Endothelial cell of umbilical vein (primary cell): ENCODE results near the gene PZP. TPM values are rescaled to one million over a fixed set of nuclear protein-coding genes. Genes with fewer than 3 reads are reported as not detected.
A peak's percentile ranks its signal among the peaks of the same experiment; 100 is the strongest.

ENCODE experiments used
- BruUV-seq: library from RNA; stranded (reverse); fragments of 400-500 nt; replicated peaks from 2 replicates; lab custom pipeline; 2021; lab: Mats Ljungman, UMichigan
- CTCF ChIA-PET: fragments of 300-600, 350-600 bp; sonication (Branson Sonifier 250); formaldehyde crosslinking; loops from one replicate; lab custom pipeline; 2021; ENCODE audit warnings: antibody characterized with exemption, inconsistent platforms; lab: Charles Lee
- POLR2A ChIA-PET: fragments of 300-600, 350-600 bp; sonication (Branson Sonifier 250); formaldehyde crosslinking; loops from one replicate; lab custom pipeline; 2021; ENCODE audit warnings: antibody characterized with exemption, inconsistent platforms; lab: Charles Lee
- DNase-seq: peaks from one replicate; pipeline ENCODE4 v3.0.0-alpha.2; 2011; ENCODE audit warnings: low read depth, low spot score
- FAIRE-seq: peaks from 2 replicates; lab custom pipeline; 2011; peaks lifted over from hg19 to GRCh38; lab: Jason Lieb, UNC
- H2AFZ ChIP-seq: 2 replicates; pipeline ENCODE4 v1.6.0; 2012; ENCODE audit warnings: low read depth, low read length, control low read depth, inconsistent platforms
- H3K27ac ChIP-seq: 2 replicates; pipeline ENCODE4 v1.5.1; 2011; ENCODE audit warnings: low read depth, mild to moderate bottlenecking, control low read depth, low read length, moderate library complexity; ENCODE audit not compliant: insufficient read depth
- H3K27me3 ChIP-seq, 2 experiments: 2 replicates each; pipeline versions ENCODE4 v1.6.0 to v1.6.1; 2011; ENCODE audit warnings: low read length in 2 of 2, mixed read lengths in 1 of 2; ENCODE audit not compliant: control insufficient read depth in 2 of 2, insufficient read depth in 2 of 2
- H3K36me3 ChIP-seq, 2 experiments: 2 replicates in 1 of 2; 3 replicates in 1 of 2; pipeline ENCODE4 v1.5.1; 2011; ENCODE audit warnings: low read length in 2 of 2, mild to moderate bottlenecking in 1 of 2, moderate library complexity in 1 of 2; ENCODE audit not compliant: control insufficient read depth in 2 of 2, insufficient read depth in 2 of 2; ENCODE audit errors: extremely low read depth in 1 of 2
- H3K4me1 ChIP-seq: 3 replicates; pipeline ENCODE4 v1.5.1; 2011; ENCODE audit warnings: mild to moderate bottlenecking, low read length; ENCODE audit not compliant: control insufficient read depth, insufficient read depth; ENCODE audit errors: extremely low read depth
- H3K4me2 ChIP-seq: 2 replicates; pipeline ENCODE4 v1.6.1; 2011; ENCODE audit warnings: low read length, control low read depth, mixed read lengths; ENCODE audit not compliant: insufficient read depth
- H3K4me3 ChIP-seq, 3 experiments: fragments of 200-600 bp in 1 of 3; sonication (generic), shearing (Covaris generic) in 1 of 3; replicated peaks in 1 of 3; 2 replicates each; pipeline ENCODE4 v1.5.1; 2011 to 2016; ENCODE audit warnings: control low read depth in 3 of 3, low read length in 3 of 3, mild to moderate bottlenecking in 2 of 3, inconsistent platforms in 1 of 3, low read depth in 1 of 3, moderate library complexity in 1 of 3; ENCODE audit not compliant: insufficient read depth in 1 of 3
- H3K79me2 ChIP-seq: 2 replicates; pipeline ENCODE4 v1.6.0; 2012; ENCODE audit warnings: low read length, inconsistent platforms; ENCODE audit not compliant: control insufficient read depth, insufficient read depth
- H3K9ac ChIP-seq: replicated peaks from 2 replicates; pipeline ENCODE3; 2011; ENCODE audit warnings: low read length, control low read depth; ENCODE audit not compliant: insufficient read depth; ENCODE audit errors: extremely low read depth
- H3K9me1 ChIP-seq: replicated peaks from 3 replicates; pipeline ENCODE4 v1.6.0; 2011; ENCODE audit warnings: mild to moderate bottlenecking, low read length; ENCODE audit not compliant: control insufficient read depth, insufficient read depth; ENCODE audit errors: extremely low read depth
- H3K9me3 ChIP-seq: replicated peaks from 2 replicates; pipeline ENCODE4 v1.5.1; 2012; ENCODE audit warnings: low read length, inconsistent platforms; ENCODE audit not compliant: control insufficient read depth, insufficient read depth
- H4K20me1 ChIP-seq: replicated peaks from 2 replicates; pipeline ENCODE3; 2011; ENCODE audit warnings: mild to moderate bottlenecking, low read length; ENCODE audit not compliant: control insufficient read depth, insufficient read depth; ENCODE audit errors: extremely low read depth
- CTCF ChIP-seq, 2 donors: IDR thresholded peaks; 1 replicate in 1 of 2; 2 replicates in 1 of 2; pipeline ENCODE4 v1.5.1; 2011; ENCODE audit warnings: low read length in 2 of 2, mild to moderate bottlenecking in 2 of 2, moderate library complexity in 2 of 2, control low read depth in 1 of 2, inconsistent platforms in 1 of 2, low read depth in 1 of 2; ENCODE audit not compliant: insufficient read depth in 1 of 2; ENCODE audit errors: extremely low read depth in 1 of 2
- EZH2 ChIP-seq: IDR thresholded peaks from 2 replicates; pipeline ENCODE4 v1.6.1; 2012; ENCODE audit warnings: borderline replicate concordance, low read depth, mild to moderate bottlenecking, moderate library complexity, low read length, inconsistent platforms; ENCODE audit not compliant: severe bottlenecking
- FOS ChIP-seq: IDR thresholded peaks from 2 replicates; pipeline ENCODE4 v1.6.1; 2011; ENCODE audit warnings: mild to moderate bottlenecking, low read length, moderate library complexity, borderline replicate concordance; ENCODE audit not compliant: insufficient read depth
- JUN ChIP-seq: IDR thresholded peaks from 2 replicates; pipeline ENCODE4 v1.6.1; 2011; ENCODE audit warnings: borderline replicate concordance, low read depth; ENCODE audit not compliant: insufficient read length, insufficient read depth
- MYC ChIP-seq: IDR thresholded peaks from one replicate; pipeline ENCODE4 v1.6.1; 2011; ENCODE audit warnings: mild to moderate bottlenecking, low read depth, low read length
- POLR2A ChIP-seq: IDR thresholded peaks from 2 replicates; pipeline ENCODE4 v1.6.1; 2012; ENCODE audit warnings: low read depth, mild to moderate bottlenecking, control low read depth, low read length
- dilution Hi-C: fragments of 300-500 bp; cut with MboI; formaldehyde crosslinking; loops from one replicate; pipeline ENCODE4 v1.15.0; 2019; ENCODE audit warnings: low sequenced_read_pairs; ENCODE audit not compliant: extremely low pct_ligation_motif_present
- intact Hi-C: fragments of 100-400 bp; cut with micrococcal nuclease; formaldehyde crosslinking; loops from one replicate; pipeline ENCODE4 v1.10.0; 2022
- polyA plus RNA-seq, 4 experiments: library from polyadenylated mRNA; depleted of rRNA in 3 of 4; stranded (reverse) in 3 of 4; unstranded in 1 of 4; fragments of >200 nt; gene quantifications; 2 replicates each; pipeline versions ENCODE4 v1.2.1 to v1.2.3, GENCODE V29; 2011 to 2012; ENCODE audit warnings: missing spikeins in 1 of 4
- total RNA-seq: library from RNA; stranded (reverse); gene quantifications from 2 replicates; pipeline ENCODE4 v1.2.3, GENCODE V29; 2021
- TF ChIP-seq, protein P1 (sequence below): IDR thresholded peaks from 2 replicates; pipeline ENCODE4 v1.6.1; 2011; ENCODE audit not compliant: insufficient read depth, insufficient read length

The PZP gene
- total and polyA plus RNA-seq, 2 donors (not counting 3 experiments of a cell fraction or from before 2014, with no cell fraction given) = 0.73 to 0.84 TPM

GRCh38 chr12:9148926-9149325 is 59.3 kb downstream of the PZP start:
- peaks cover 0 to 6% of the 10 kb centered on the region in 2 experiments for H3K27me3 ChIP-seq

More at GRCh38 chr12:9148926-9149325, 59.3 kb downstream of the PZP start:
- peaks cover 7% of the 10 kb centered on the region for H3K4me1 ChIP-seq
- ChIA-PET CTCF (interaction anchor here (0.8 to 1.6 kb wide), 4 partner anchors 10 to 21 kb away, joined by 3 to 4 read pairs (median 4); no protein-coding TSS in a partner anchor), POLR2A (no interaction called here)
- no peak overlapping the region for H2AFZ ChIP-seq
- H3K9ac ChIP-seq = no peak overlapping the region
- H3K4me3 ChIP-seq = no peak overlapping the region
- no peaks in the 10 kb centered on the region for H3K9me1 ChIP-seq
- DNase-seq (peak; percentile 79), FAIRE-seq (peak; percentile 52)
- no peaks in the 10 kb centered on the region for H3K9me3 ChIP-seq
- peak; percentile 39 for TF ChIP-seq FOS
- TF ChIP-seq, protein P1, sequence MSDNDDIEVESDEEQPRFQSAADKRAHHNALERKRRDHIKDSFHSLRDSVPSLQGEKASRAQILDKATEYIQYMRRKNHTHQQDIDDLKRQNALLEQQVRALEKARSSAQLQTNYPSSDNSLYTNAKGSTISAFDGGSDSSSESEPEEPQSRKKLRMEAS = peak; percentile 32
- TF ChIP-seq EZH2 = no peak
- no peak for TF ChIP-seq CTCF (IDR thresholded peaks at IDR 0.05; ENCODE audit: extremely low read depth in 1 of 2, insufficient read depth in 1 of 2, low read depth in 1 of 2, low read length in 2 of 2)
- TF ChIP-seq MYC = no peak
- no peak for TF ChIP-seq POLR2A
- TF ChIP-seq JUN = peak; percentile 45
- H4K20me1 ChIP-seq = no peaks in the 10 kb centered on the region
- H3K27ac ChIP-seq = no peak overlapping the region
- no peaks in the 10 kb centered on the region for H3K36me3 ChIP-seq
- dilution Hi-C loops = no loop called here
- H3K79me2 ChIP-seq = no peaks in the 10 kb centered on the region
- no TSS peak for BruUV-seq
- intact Hi-C loops = loop anchor here (1.0 kb wide), 1 partner anchor 14 kb away; no protein-coding TSS in a partner anchor
- H3K4me2 ChIP-seq = peak overlapping the region; percentile 12
